ENCODE results near the gene NLRP7.

- TF ChIP-seq CTCF (IDR thresholded peaks at IDR 0.05): no peak
- no peak for TF ChIP-seq POLR2A (IDR thresholded peaks at IDR 0.05)
- TF ChIP-seq EP300 (IDR thresholded peaks at IDR 0.05): no peak
Measured at GRCh38 chr19:54905421-54905802, 41.9 kb downstream of the NLRP7 start.
